Gastroesophageal sphincter (tissue), 3 donors: ENCODE measurements around the gene UFM1.

Experiments used
- CTCF ChIP-seq, 4 experiments: fragments of 200-600 bp in 2 of 4; fragments of 450-650 bp in 2 of 4; sonication (generic) in 1 of 4; IDR thresholded peaks; one replicate each; pipeline ENCODE4 v1.5.1; 2017 to 2019; ENCODE audit warnings: antibody characterized with exemption in 4 of 4, mild to moderate bottlenecking in 2 of 4, moderate library complexity in 2 of 4
- POLR2A ChIP-seq, 2 donors: fragments of 450-650 bp; IDR thresholded peaks; one replicate each; pipeline ENCODE4 v1.6.1; 2017; ENCODE audit warnings: antibody characterized with exemption in 2 of 2, mild to moderate bottlenecking in 2 of 2, moderate library complexity in 1 of 2

- no peak for TF ChIP-seq CTCF (IDR thresholded peaks at IDR 0.05)
- TF ChIP-seq POLR2A (IDR thresholded peaks at IDR 0.05): no peak
Observed at GRCh38 chr13:38325426-38325825, 24.2 kb upstream of the UFM1 start.
